Naive thymus-derived CD4-positive, alpha-beta T cell (primary cell): ENCODE data around the gene QPCT. TPM values are rescaled to one million over a fixed set of nuclear protein-coding genes. Genes with fewer than 3 reads are reported as not detected.
A peak's percentile ranks its signal among the peaks of the same experiment; 100 is the strongest.

Experiments used
- ATAC-seq: fragments of 150-1000 bp; cut with Tn5 transposase; 2 replicates; pipeline ENCODE4 v1.10.0; 2021; ENCODE audit warnings: mild to moderate bottlenecking, moderate library complexity
- CTCF ChIA-PET: fragments of 350-600 bp; sonication (Branson Sonifier 250); formaldehyde crosslinking; loops from one replicate; lab custom pipeline; 2021; ENCODE audit warnings: antibody characterized with exemption; lab: Charles Lee
- POLR2A ChIA-PET: fragments of 350-600 bp; sonication (Branson Sonifier 250); formaldehyde crosslinking; loops from one replicate; lab custom pipeline; 2021; ENCODE audit warnings: antibody characterized with exemption, inconsistent platforms; lab: Charles Lee
- DNase-seq, 9 donors: peaks; one replicate each; pipeline versions ENCODE4 v3.0.0 to v3.0.0-alpha.2; 2020 to 2022; ENCODE audit warnings: mixed read lengths in 1 of 9
- H3K27ac ChIP-seq: one replicate; pipeline ENCODE4 v1.7.0; 2013; ENCODE audit warnings: mild to moderate bottlenecking, low read depth, low read length, moderate library complexity
- H3K27me3 ChIP-seq, 2 donors: one replicate each; pipeline ENCODE4 v1.7.0; 2013; ENCODE audit warnings: low read length in 2 of 2, mild to moderate bottlenecking in 2 of 2, moderate library complexity in 2 of 2; ENCODE audit not compliant: control insufficient read depth in 2 of 2, insufficient read depth in 2 of 2
- H3K36me3 ChIP-seq, 3 experiments: 1 replicate in 2 of 3; 2 replicates in 1 of 3; pipeline ENCODE4 v1.7.0; 2013; ENCODE audit warnings: low read length in 3 of 3, mild to moderate bottlenecking in 3 of 3, moderate library complexity in 1 of 3; ENCODE audit not compliant: insufficient read depth in 3 of 3, control insufficient read depth in 2 of 3
- H3K4me1 ChIP-seq, 2 donors: one replicate each; pipeline ENCODE4 v1.7.0; 2013; ENCODE audit warnings: low read length in 2 of 2, mild to moderate bottlenecking in 2 of 2, moderate library complexity in 1 of 2; ENCODE audit not compliant: control insufficient read depth in 2 of 2, insufficient read depth in 2 of 2
- H3K4me3 ChIP-seq: 2 replicates; pipeline ENCODE4 v1.7.0; 2013; ENCODE audit warnings: mild to moderate bottlenecking, low read length
- H3K9me3 ChIP-seq, 3 experiments: 1 replicate in 2 of 3; 2 replicates in 1 of 3; pipeline ENCODE4 v1.7.0; 2013; ENCODE audit warnings: low read length in 3 of 3; ENCODE audit not compliant: control insufficient read depth in 2 of 3
- H3K27ac Mint-ChIP-seq, 9 donors: one replicate each; pipeline ENCODE4 v1.8.0; 2020 to 2022; ENCODE audit warnings: mixed read lengths in 9 of 9, mild to moderate bottlenecking in 8 of 9, moderate library complexity in 5 of 9, inconsistent platforms in 2 of 9
- H3K27me3 Mint-ChIP-seq, 5 donors: one replicate each; pipeline ENCODE4 v1.8.0; 2021 to 2022; ENCODE audit warnings: mixed read lengths in 5 of 5, mild to moderate bottlenecking in 1 of 5
- H3K36me3 Mint-ChIP-seq, 5 donors: one replicate each; pipeline ENCODE4 v1.8.0; 2020 to 2022; ENCODE audit warnings: mixed read lengths in 5 of 5, mild to moderate bottlenecking in 3 of 5, inconsistent platforms in 1 of 5
- H3K4me1 Mint-ChIP-seq, 7 donors: one replicate each; pipeline ENCODE4 v1.8.0; 2020 to 2022; ENCODE audit warnings: mixed read lengths in 7 of 7, mild to moderate bottlenecking in 3 of 7, inconsistent platforms in 1 of 7
- H3K4me3 Mint-ChIP-seq, 10 donors: one replicate each; pipeline ENCODE4 v1.8.0; 2020 to 2022; ENCODE audit warnings: mild to moderate bottlenecking in 10 of 10, mixed read lengths in 10 of 10, moderate library complexity in 6 of 10, inconsistent platforms in 2 of 10
- H3K9me3 Mint-ChIP-seq, 11 donors: one replicate each; pipeline ENCODE4 v1.8.0; 2020 to 2022; ENCODE audit warnings: mixed read lengths in 11 of 11, mild to moderate bottlenecking in 4 of 11, inconsistent platforms in 1 of 11, moderate library complexity in 1 of 11
- intact Hi-C, 2 donors: fragments of 100-400 bp; cut with micrococcal nuclease; formaldehyde crosslinking; loops; one replicate each; pipeline ENCODE4 v1.15.1; 2023
- polyA plus RNA-seq, 2 donors: library from polyadenylated mRNA; unstranded; fragments of 300-500 nt; fragmentation: Illumina TruSeq; gene quantifications; one replicate each; pipeline ENCODE4 v1.2.3, GENCODE V29; 2021
- total RNA-seq, 6 experiments: library from RNA in 5 of 6; stranded (reverse) in 5 of 6; gene quantifications; 1 replicate in 5 of 6; 2 replicates in 1 of 6; pipeline ENCODE4 v1.2.3 and lab custom pipeline; 2021 to 2026

Gene QPCT
- total and polyA plus RNA-seq, 7 experiments from 2014 or later: 0.36 to 15.1 (median 0.70) TPM

DNA sequence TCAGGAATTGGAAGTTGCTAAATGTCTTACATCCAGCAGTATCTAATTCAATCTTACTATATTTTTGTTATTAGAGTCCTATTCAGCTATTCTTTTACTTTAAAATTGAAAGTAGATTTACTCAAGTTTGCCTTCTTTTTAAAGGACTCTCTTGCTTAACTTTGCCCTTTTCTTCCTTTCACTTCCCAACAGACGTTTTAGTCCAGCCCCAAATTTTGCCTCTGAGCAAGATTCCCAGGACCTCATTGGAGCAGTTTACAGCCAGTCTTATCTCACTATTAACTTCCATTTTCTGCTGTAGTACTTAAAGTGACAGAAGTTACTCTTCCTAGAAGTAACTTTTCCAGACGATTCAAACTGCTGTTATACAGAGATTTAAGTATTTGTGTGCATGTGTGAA, 18.1 kb upstream of the QPCT start:
- Histone ChIP-seq H3K27me3 (no peaks in the 10 kb centered on the region), H3K4me3 (no peak overlapping the region), H3K4me1 (peaks cover 25 to 28% of the 10 kb centered on the region in 2 donors), H3K27ac (no peak overlapping the region), H3K9me3 (no peaks in the 10 kb centered on the region), H3K36me3 (no peaks in the 10 kb centered on the region)
- Mint-ChIP-seq H3K27me3 (peaks cover 0 to 64% (median 21%) of the 10 kb centered on the region in 5 donors), H3K36me3 (peaks cover 0 to 9% (median 0%) of the 10 kb centered on the region in 5 donors), H3K9me3 (no peaks in the 10 kb centered on the region), H3K27ac (peak overlapping the region in 1 of 9 donors; percentile 39), H3K4me3 (peak overlapping the region in 8 of 10 donors; percentile 4 to 79 (median 42)), H3K4me1 (peaks cover 11 to 36% (median 33%) of the 10 kb centered on the region in 7 donors)
- ATAC-seq: no peak
- DNase-seq: no peak
- intact Hi-C loops: loop anchor here (5.0 to 10.0 kb wide), 4 partner anchors 241 to 1799 kb away; partner anchors contain the start of genes CDC42EP3 (in 1 of the 2), GPATCH11 (in 1 of the 2), HEATR5B (in 1 of the 2) and SOS1 (in 1 of the 2)
- ChIA-PET POLR2A (interaction anchor here (0.5 kb wide), 1 partner anchor 31 kb away, joined by 7 read pairs; no protein-coding TSS in a partner anchor), CTCF (no interaction called here)

DNA sequence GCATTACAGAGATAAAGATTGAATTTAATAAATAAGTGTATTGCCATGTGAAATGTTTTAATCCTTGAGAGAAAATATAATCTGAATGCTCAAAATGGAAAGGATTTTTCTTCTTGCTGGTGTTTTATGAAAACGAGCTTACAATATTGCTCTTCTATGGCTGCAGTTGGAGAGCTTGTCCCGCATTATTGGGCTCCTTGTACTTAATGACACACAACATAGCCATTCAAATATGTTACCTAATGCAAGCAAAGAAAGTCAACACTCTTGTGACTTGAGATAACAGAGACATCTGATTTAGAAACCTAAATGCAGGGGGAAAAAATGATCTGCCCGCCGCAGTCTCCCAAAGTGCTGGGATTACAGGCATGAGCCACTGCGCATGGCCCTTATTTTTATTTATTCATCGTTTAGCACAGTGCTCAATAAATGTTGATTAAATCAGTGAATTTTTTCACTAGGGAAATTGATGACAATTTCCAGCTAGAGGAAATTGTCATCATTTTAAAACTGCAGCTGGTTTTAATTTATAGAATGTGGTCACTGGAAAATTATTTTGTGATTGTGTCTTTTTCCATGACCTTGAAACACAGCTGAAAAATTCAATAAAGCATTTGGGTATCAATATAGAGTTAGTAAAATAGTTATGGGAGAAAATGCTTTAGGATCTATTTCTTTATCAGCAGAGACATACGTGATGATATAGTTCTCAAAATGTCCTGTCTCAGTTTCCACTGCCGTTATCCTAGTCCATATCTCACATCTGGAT, 17.4 kb upstream of the QPCT start:
- Mint-ChIP-seq H3K9me3 (no peaks in the 10 kb centered on the region), H3K4me1 (peaks cover 5 to 28% (median 25%) of the 10 kb centered on the region in 7 donors), H3K27me3 (peaks cover 0 to 65% (median 21%) of the 10 kb centered on the region in 5 donors), H3K4me3 (peak overlapping the region in 1 of 10 donors; percentile 37), H3K36me3 (peaks cover 0 to 9% (median 0%) of the 10 kb centered on the region in 5 donors), H3K27ac (no peak overlapping the region)
- intact Hi-C loops: loop anchor here (5.0 to 10.0 kb wide), 4 partner anchors 242 to 1798 kb away; partner anchors contain the start of genes CDC42EP3 (in 1 of the 2), GPATCH11 (in 1 of the 2), HEATR5B (in 1 of the 2) and SOS1 (in 1 of the 2)
- Histone ChIP-seq H3K9me3 (no peaks in the 10 kb centered on the region), H3K27me3 (no peaks in the 10 kb centered on the region), H3K4me1 (peaks cover 17 to 21% of the 10 kb centered on the region in 2 donors), H3K36me3 (no peaks in the 10 kb centered on the region), H3K27ac (no peak overlapping the region), H3K4me3 (no peak overlapping the region)
- POLR2A ChIA-PET: interaction anchor here (0.5 kb wide), 1 partner anchor 30 kb away, joined by 7 read pairs; no protein-coding TSS in a partner anchor
- CTCF ChIA-PET: no interaction called here
- ATAC-seq (no peak), DNase-seq (no peak)

DNA sequence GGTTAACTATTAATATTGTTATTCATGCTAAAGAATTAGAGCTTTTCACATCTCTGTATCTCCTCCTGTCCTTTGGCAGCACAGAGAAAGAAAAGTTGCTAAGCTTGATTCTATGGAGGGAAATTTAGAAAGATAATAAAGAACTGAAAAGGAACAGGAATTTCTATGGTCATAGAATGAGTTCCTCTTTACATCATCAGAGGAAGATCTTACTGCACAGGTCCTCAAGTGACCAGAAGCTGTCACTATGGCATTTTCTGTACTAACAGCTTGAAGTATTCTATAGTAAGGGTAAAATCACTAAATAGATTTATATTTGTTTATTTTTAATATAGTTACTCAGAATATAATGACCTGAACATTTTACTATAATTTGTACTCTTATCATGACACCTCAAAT, 13.7 kb upstream of the QPCT start:
- Histone ChIP-seq H3K4me3 (no peak overlapping the region), H3K36me3 (no peaks in the 10 kb centered on the region), H3K4me1 (no peaks in the 10 kb centered on the region), H3K9me3 (no peaks in the 10 kb centered on the region), H3K27me3 (no peaks in the 10 kb centered on the region), H3K27ac (no peak overlapping the region)
- ATAC-seq (no peak), DNase-seq (no peak)
- Mint-ChIP-seq H3K27ac (no peak overlapping the region), H3K36me3 (no peaks in the 10 kb centered on the region), H3K4me3 (no peak overlapping the region), H3K9me3 (no peaks in the 10 kb centered on the region), H3K4me1 (peaks cover 0 to 6% (median 3%) of the 10 kb centered on the region in 7 donors), H3K27me3 (peaks cover 0 to 71% (median 24%) of the 10 kb centered on the region in 5 donors)
- intact Hi-C loops: no loop called here
- ChIA-PET POLR2A (no interaction called here), CTCF (interaction anchor here (1.2 kb wide), 1 partner anchor 9 kb away, joined by 3 read pairs; no protein-coding TSS in a partner anchor)

DNA sequence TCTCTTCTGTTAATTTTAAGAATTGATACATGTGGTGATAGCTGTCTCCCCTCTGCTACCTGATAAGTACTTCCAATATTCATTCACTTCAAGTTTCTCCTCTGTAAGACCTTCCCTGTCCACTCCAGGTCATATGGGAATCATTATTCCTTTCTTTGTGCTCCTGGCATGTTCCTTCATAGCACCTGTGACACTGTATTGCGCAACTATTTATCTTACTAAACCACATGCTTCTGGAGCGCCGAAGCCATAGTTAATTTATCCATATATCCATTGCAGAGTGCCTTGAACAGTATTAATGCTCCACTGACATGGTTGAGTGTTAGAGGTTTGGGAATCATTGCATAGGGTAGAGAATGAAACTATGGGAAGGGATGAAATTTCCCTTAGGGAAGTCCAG, 11.9 kb upstream of the QPCT start:
- H3K27ac ChIP-seq: no peak overlapping the region
- H3K27me3 ChIP-seq: no peaks in the 10 kb centered on the region
- no peaks in the 10 kb centered on the region for H3K9me3 ChIP-seq
- H3K4me1 ChIP-seq: no peaks in the 10 kb centered on the region
- no peak overlapping the region for H3K27ac Mint-ChIP-seq
- ATAC-seq (no peak), DNase-seq (no peak)
- peaks cover 0 to 2% (median 0%) of the 10 kb centered on the region in 7 donors for H3K4me1 Mint-ChIP-seq
- no peak overlapping the region for H3K4me3 ChIP-seq
- no peak overlapping the region for H3K4me3 Mint-ChIP-seq
- intact Hi-C loops: no loop called here
- POLR2A ChIA-PET: no interaction called here
- no peaks in the 10 kb centered on the region for H3K36me3 ChIP-seq
- H3K27me3 Mint-ChIP-seq: peaks cover 0 to 67% (median 14%) of the 10 kb centered on the region in 5 donors
- H3K36me3 Mint-ChIP-seq: no peaks in the 10 kb centered on the region
- CTCF ChIA-PET: no interaction called here
- no peaks in the 10 kb centered on the region for H3K9me3 Mint-ChIP-seq

DNA sequence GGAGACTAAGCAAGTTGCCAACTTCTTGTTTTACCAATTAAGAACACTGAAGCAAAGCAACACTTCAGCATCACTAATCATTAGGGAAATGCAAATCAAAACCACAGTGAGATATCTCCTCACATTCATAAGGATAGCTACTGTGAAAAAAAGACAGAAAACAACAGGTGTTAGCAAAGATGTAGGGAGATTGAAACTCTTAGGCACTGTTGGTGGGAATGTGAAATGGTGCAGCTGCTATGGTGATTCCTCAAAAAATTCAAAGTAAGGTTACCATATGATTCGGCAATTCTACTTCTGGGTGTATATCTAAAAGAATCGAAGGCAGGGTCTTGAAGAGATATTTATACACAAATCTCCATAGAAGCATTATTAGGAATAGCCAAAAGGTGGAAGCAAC, 11.2 kb upstream of the QPCT start:
- peaks cover 0 to 2% (median 0%) of the 10 kb centered on the region in 7 donors for H3K4me1 Mint-ChIP-seq
- H3K9me3 Mint-ChIP-seq: no peaks in the 10 kb centered on the region
- intact Hi-C loops: no loop called here

DNA sequence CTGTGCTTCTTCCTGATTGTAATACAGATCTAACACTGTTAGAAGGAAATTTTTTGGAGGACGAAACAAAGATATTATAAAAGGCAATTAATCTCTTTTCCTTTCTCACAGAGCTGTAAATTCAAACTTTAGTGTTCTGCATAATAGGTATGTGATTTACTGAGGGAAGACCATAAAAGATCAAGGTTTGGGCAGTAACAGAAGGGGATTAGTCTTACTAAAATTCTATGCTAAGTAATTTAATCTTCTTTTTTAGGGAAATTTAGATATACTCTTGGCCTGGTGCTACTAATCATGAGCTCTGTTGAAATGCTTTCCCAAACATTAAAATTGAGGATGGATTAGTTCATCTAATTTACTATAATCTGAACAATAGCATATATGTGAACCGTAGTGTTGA, 8.8 kb upstream of the QPCT start:
- no peaks in the 10 kb centered on the region for H3K36me3 Mint-ChIP-seq
- ChIA-PET CTCF (no interaction called here), POLR2A (interaction anchor here (1.4 kb wide), 1 partner anchor 11 kb away, joined by 5 read pairs; the partner anchor contains the start of gene PRKD3)
- no peak overlapping the region for H3K4me3 Mint-ChIP-seq
- peaks cover 0 to 2% (median 0%) of the 10 kb centered on the region in 7 donors for H3K4me1 Mint-ChIP-seq
- Histone ChIP-seq H3K4me1 (no peaks in the 10 kb centered on the region), H3K4me3 (no peak overlapping the region), H3K27ac (no peak overlapping the region), H3K9me3 (no peaks in the 10 kb centered on the region), H3K36me3 (no peaks in the 10 kb centered on the region), H3K27me3 (no peaks in the 10 kb centered on the region)
- no peaks in the 10 kb centered on the region for H3K9me3 Mint-ChIP-seq
- intact Hi-C loops: no loop called here
- DNase-seq: no peak
- ATAC-seq: no peak
- H3K27ac Mint-ChIP-seq: no peak overlapping the region
- peaks cover 0 to 70% (median 4%) of the 10 kb centered on the region in 5 donors for H3K27me3 Mint-ChIP-seq

More for the DNA sequence above, 11.2 kb upstream of the QPCT start:
- Histone ChIP-seq H3K27ac (no peak overlapping the region), H3K36me3 (no peaks in the 10 kb centered on the region), H3K9me3 (no peaks in the 10 kb centered on the region), H3K27me3 (no peaks in the 10 kb centered on the region), H3K4me3 (no peak overlapping the region), H3K4me1 (no peaks in the 10 kb centered on the region)
- no peaks in the 10 kb centered on the region for H3K36me3 Mint-ChIP-seq
- ChIA-PET CTCF (no interaction called here), POLR2A (no interaction called here)
- no peak overlapping the region for H3K4me3 Mint-ChIP-seq
- DNase-seq: no peak
- ATAC-seq: no peak
- peaks cover 0 to 66% (median 12%) of the 10 kb centered on the region in 5 donors for H3K27me3 Mint-ChIP-seq
- no peak overlapping the region for H3K27ac Mint-ChIP-seq
